ENCODE data around the gene USP6NL. TPM values are rescaled to one million over a fixed set of nuclear protein-coding genes. Genes with fewer than 3 reads are reported as not detected.

Gene USP6NL
- total RNA-seq = 10 to 100 TPM; 19.6 to 29.4 (median 25.2) TPM

- peak within 1 kb of the TSS; percentile 92 for H3K4me3 ChIP-seq (ENCODE audit: low read depth, poor library complexity, severe bottlenecking)
- DNase-seq (ENCODE audit: low spot score in 2 of 2) = peak; percentile 82 to 97
- intact Hi-C loops (cut with DNase I; ENCODE audit: low total_unique reads) = no loop called here
- WGBS, 2 donors = 0% methylated on average over 14 to 26 of the region's 107 CpGs
- TF ChIP-seq POLR2A (IDR thresholded peaks at IDR 0.05) = no peak
- no peak for TF ChIP-seq CTCF (IDR thresholded peaks at IDR 0.05)
Observed at GRCh38 chr10:11611248-11612020, at the start of gene USP6NL. USP6NL (minus strand) TSS chr10:11611650; CDS start chr10:11597634, 14,016 bp downstream.

DNA sequence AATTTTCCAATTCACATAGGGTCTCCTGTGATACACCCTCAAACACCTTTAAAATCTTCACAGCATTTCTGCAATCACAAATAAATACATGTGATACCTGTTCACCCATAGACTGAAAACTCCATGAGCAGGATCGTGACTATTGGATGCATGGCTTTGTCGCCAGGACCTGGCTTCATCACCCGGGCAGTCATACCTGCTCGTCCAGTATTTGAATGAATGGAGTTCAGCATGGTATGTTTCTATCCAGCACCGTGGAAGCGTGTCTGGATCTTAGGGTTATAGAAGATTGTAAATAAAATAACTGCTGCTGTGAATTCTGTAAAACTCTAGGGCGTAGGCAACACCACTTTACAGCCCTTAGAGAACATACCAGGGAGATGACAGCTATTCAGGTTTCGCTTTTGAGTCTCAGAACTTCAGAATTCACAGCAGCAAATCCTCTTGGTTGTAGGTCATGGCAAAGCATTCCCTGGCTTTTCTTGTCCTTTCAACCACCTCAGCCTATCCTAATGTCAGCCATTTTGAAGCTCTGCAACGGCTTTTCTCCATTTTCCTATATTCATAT, 47.4 kb upstream of the USP6NL start:
- intact Hi-C loops (cut with DNase I; ENCODE audit: low total_unique reads) = no loop called here
- no peak overlapping the region for H3K4me3 ChIP-seq (ENCODE audit: low read depth, poor library complexity, severe bottlenecking)
- DNase-seq (ENCODE audit: low spot score in 2 of 2) = peak in 1 of 2 donors; percentile 46
- TF ChIP-seq POLR2A (IDR thresholded peaks at IDR 0.05) = no peak
- TF ChIP-seq CTCF (IDR thresholded peaks at IDR 0.05) = no peak
- 74 to 75% methylated on average over 9 of the region's 9 CpGs for WGBS, 2 donors

GRCh38 chr10:11655836-11656235, 44.4 kb upstream of the USP6NL start:
- DNase-seq (ENCODE audit: low spot score in 2 of 2) = no peak
- intact Hi-C loops (cut with DNase I; ENCODE audit: low total_unique reads) = no loop called here
- TF ChIP-seq CTCF (IDR thresholded peaks at IDR 0.05) = no peak
- TF ChIP-seq POLR2A (IDR thresholded peaks at IDR 0.05) = no peak
- 48 to 59% methylated on average over 2 of the region's 2 CpGs for WGBS, 2 donors
- H3K4me3 ChIP-seq (ENCODE audit: low read depth, poor library complexity, severe bottlenecking) = no peak overlapping the region

DNA sequence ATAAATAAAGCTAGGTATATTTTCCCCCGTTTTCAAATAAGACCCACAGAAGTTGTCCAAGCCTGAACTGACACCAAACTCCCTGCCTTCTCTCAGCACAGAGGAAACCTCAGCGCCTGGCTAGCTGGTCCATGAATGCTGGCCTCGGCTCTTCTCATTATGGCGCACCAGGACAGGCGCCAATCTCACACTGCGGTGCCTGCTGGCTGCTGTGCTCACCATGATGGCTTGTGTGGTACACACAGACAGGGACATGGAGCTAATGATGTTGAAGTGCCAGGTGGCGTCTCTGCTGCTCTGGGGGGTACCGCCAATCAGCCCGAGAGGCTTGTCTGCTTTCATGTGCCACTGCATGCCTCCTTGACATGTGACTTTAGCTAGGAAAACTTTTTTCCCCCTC, 43.2 kb upstream of the USP6NL start:
- TF ChIP-seq CTCF (IDR thresholded peaks at IDR 0.05) (no peak), POLR2A (IDR thresholded peaks at IDR 0.05) (no peak)
- no peak overlapping the region for H3K4me3 ChIP-seq (ENCODE audit: low read depth, poor library complexity, severe bottlenecking)
- DNase-seq (ENCODE audit: low spot score in 2 of 2) = peak in 1 of 2 donors; percentile 58
- WGBS, 2 donors = 80 to 90% methylated on average over 9 of the region's 9 CpGs
- intact Hi-C loops (cut with DNase I; ENCODE audit: low total_unique reads) = no loop called here

DNA sequence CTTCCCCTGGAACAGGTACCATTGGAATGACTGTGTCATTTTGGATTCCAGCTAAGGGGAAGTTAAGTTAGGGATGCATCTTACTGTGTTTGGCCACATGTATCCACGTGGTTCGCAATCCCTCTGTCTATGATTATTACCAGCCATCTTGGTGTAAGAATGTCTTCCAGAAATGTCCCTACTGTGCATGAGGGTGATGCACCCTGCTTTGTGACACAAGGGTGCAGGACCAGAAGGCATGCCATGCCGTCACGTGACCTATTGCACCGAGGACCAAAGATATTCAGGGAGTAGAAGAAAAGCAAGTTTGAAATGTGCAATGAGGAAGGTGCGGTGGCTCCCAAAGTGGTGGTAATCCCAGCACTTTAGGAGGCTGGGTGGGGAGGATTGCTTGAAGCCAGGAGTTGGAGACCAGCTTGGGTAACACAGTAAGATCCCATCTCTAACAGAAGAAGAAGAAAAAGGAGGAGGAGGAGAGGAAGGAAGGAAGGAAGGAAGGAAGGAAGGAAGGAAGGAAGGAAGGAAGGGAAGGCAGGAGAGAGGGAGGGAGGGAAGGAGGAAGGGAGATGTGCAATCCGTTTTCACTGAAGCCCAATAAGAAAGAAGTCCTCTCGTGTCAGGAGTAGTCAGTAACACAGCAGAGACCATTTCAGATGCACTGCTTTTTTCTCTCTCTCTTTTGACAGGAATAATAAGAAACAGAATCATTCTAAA, 42.5 kb upstream of the USP6NL start:
- no peak for DNase-seq (ENCODE audit: low spot score in 2 of 2)
- intact Hi-C loops (cut with DNase I; ENCODE audit: low total_unique reads) = no loop called here
- 78 to 85% methylated on average over 8 of the region's 8 CpGs for WGBS, 2 donors
- H3K4me3 ChIP-seq (ENCODE audit: low read depth, poor library complexity, severe bottlenecking) = no peak overlapping the region
- TF ChIP-seq POLR2A (IDR thresholded peaks at IDR 0.05) (no peak), CTCF (IDR thresholded peaks at IDR 0.05) (no peak)

All from lower leg skin (tissue), 4 donors.